Mucosa of rectum (tissue), 2 donors: ENCODE results near the gene CRYBG3.

Experiments
- H3K27ac ChIP-seq, 2 donors: one replicate each; pipeline ENCODE4 v1.7.0; 2013; ENCODE audit warnings: inconsistent platforms in 2 of 2, low read depth in 2 of 2, low read length in 2 of 2
- H3K27me3 ChIP-seq, 2 donors: one replicate each; pipeline ENCODE4 v1.7.0; 2013; ENCODE audit warnings: low read length in 2 of 2; ENCODE audit not compliant: control insufficient read depth in 2 of 2, insufficient read depth in 2 of 2
- H3K36me3 ChIP-seq, 2 donors: one replicate each; pipeline ENCODE4 v1.7.0; 2013; ENCODE audit warnings: low read length in 2 of 2; ENCODE audit not compliant: control insufficient read depth in 2 of 2, insufficient read depth in 2 of 2
- H3K4me1 ChIP-seq, 2 donors: one replicate each; pipeline ENCODE4 v1.7.0; 2013; ENCODE audit warnings: low read length in 2 of 2, mild to moderate bottlenecking in 1 of 2; ENCODE audit not compliant: control insufficient read depth in 2 of 2, insufficient read depth in 2 of 2
- H3K4me3 ChIP-seq, 2 donors: one replicate each; pipeline ENCODE4 v1.7.0; 2013; ENCODE audit warnings: low read length in 2 of 2
- H3K9ac ChIP-seq, 2 donors: one replicate each; pipeline ENCODE4 v1.7.0; 2013; ENCODE audit warnings: low read length in 2 of 2, low read depth in 1 of 2, mild to moderate bottlenecking in 1 of 2
- H3K9me3 ChIP-seq, 2 donors: one replicate each; pipeline ENCODE4 v1.7.0; 2013; ENCODE audit warnings: low read length in 2 of 2; ENCODE audit not compliant: control insufficient read depth in 2 of 2
- donor health status: healthy.
- donor health status: Normal muscosa, but diverticular disease.

CRYBG3 gene

DNA sequence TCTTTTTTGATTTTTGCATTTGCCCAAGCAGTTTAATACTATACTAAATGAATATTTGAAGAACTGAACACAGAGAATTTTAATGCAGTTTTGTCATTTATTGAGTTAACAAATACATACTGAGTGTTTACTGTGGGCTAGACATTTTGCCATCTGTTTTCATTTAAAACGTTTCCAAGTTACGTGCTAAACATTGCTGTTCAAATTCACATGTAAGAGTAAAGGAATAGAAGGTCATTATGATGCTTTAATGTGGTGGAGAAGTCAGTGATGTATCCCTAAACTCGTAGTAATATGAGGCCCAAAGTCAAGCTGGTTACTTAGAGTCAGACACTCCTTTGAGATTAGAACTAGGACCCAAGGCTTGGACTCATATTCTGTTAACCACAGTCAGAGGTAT, 49.4 kb downstream of the CRYBG3 start:
- no peak overlapping the region for H3K4me3 ChIP-seq
- peaks cover 0 to 7% of the 10 kb centered on the region in 2 donors for H3K36me3 ChIP-seq
- no peak overlapping the region for H3K9ac ChIP-seq
- H3K27me3 ChIP-seq: no peaks in the 10 kb centered on the region
- no peak overlapping the region for H3K27ac ChIP-seq
- H3K9me3 ChIP-seq: no peaks in the 10 kb centered on the region
- no peaks in the 10 kb centered on the region for H3K4me1 ChIP-seq

DNA sequence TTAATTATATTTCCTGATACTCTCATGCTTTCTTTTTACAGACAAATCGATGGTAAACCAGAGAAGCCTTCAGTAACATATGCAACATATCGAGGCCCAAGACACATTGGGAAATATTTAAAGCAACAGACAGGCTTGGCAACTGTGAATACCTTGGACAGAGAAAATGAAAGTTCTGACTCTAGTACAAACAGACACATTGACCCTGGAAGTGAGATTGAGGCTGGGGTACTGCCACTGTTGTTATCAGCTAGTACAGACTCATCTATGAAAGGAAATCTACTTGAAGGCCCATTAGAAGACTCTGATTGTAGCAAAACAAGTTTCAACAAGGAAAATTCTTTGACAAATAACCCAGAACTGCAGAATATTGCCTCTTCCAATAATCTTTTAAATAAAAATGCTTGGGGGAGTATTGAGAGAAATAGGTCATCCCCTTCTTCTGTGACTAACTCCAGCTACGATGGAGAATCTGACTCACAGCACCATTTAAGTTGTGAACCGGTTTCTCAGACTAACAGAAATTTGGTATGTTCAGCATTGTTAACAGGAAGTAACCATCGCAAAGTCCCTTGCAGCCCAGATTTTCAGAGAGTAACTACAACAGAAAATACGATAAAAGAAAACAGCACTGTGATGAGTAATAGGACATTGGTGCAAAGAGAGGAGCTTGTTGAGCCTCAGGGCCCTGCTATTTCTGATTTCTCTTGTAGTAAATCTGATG, 50.2 kb downstream of the CRYBG3 start:
- Histone ChIP-seq H3K4me3 (no peak overlapping the region), H3K4me1 (no peaks in the 10 kb centered on the region)

DNA sequence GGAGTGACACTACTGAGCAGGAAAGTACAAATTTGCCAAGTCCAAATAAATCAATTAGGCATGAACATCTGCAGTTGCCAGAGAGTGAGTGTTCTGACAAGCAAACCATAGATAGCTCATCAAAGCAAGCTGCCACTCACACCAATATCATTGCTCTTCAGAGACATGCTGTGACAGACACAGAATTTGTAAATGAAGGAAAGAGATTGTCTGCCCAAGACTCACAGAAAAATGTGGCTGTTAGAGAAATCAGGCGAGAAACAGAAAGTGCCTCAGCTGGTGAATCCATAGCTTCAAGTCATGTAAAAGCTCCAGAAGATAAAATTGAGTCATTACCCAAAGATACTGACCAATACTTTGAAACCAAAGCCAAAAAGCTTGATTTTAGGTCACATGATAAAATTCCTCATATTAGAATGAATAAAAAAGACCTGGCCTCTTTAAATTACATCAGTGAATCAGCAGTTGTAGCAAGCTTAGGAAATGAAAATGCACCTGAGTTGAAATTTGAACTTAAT, 50.8 kb downstream of the CRYBG3 start:
- Histone ChIP-seq H3K27ac (no peak overlapping the region), H3K9me3 (no peaks in the 10 kb centered on the region), H3K27me3 (no peaks in the 10 kb centered on the region), H3K4me3 (no peak overlapping the region), H3K9ac (no peak overlapping the region), H3K4me1 (no peaks in the 10 kb centered on the region), H3K36me3 (peaks cover 0 to 7% of the 10 kb centered on the region in 2 donors)

More for the DNA sequence above, 50.2 kb downstream of the CRYBG3 start:
- Histone ChIP-seq H3K36me3 (peaks cover 0 to 7% of the 10 kb centered on the region in 2 donors), H3K27me3 (no peaks in the 10 kb centered on the region), H3K27ac (no peak overlapping the region), H3K9ac (no peak overlapping the region), H3K9me3 (no peaks in the 10 kb centered on the region)

DNA sequence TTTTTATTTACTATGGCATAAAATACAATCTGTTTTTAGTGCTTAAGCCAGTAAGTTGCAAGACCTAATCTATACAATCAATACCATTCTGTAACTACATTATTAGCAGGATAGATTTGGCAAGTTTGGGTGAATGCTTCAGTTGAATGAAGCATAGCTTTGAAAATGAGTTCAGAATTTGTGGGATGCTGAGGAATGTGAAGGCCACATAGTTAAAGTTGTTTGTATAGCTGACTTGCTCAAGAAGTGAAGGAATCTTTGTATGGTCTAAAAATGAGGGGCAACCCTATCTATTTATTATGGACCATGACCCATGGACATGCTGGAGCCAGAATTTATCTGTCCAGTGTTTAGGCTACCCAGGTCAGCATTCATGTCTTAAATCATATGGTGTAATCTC, 58.5 kb downstream of the CRYBG3 start:
- Histone ChIP-seq H3K9me3 (no peaks in the 10 kb centered on the region), H3K36me3 (peaks cover 3 to 7% of the 10 kb centered on the region in 2 donors), H3K4me3 (no peak overlapping the region), H3K27ac (no peak overlapping the region), H3K4me1 (no peaks in the 10 kb centered on the region), H3K9ac (no peak overlapping the region), H3K27me3 (no peaks in the 10 kb centered on the region)

DNA sequence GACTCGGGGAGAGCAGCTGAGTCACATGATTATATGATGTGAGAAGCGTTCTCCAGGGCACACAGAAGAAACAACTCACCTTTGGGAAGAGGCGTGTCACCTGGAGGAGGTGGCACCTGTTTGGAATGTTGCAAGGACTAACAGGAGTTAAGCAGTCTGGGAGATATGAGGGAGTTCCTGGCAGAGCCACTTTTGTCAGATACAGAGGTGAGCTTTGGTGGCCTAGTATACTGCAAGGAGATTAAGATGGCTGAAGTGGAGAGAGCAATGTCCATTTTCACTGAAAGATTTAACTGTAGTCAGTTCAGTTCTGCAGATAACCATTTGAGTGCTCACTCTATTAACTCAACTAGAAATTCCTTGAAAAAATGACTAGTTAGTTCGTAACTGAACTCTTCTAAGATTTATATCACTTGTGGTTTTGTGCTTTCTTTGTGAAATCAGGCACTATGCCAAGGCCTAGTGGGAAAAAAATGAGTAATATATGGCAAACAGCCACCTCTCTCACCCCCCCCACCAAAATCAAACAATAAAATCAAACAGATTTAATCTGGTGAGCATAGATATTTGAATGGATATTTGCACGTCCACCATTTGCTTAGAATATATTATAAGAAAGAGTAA, 61.3 kb downstream of the CRYBG3 start:
- Histone ChIP-seq H3K9ac (no peak overlapping the region), H3K27ac (no peak overlapping the region), H3K36me3 (peaks cover 12 to 18% of the 10 kb centered on the region in 2 donors), H3K4me3 (no peak overlapping the region), H3K27me3 (no peaks in the 10 kb centered on the region), H3K4me1 (no peaks in the 10 kb centered on the region), H3K9me3 (no peaks in the 10 kb centered on the region)

DNA sequence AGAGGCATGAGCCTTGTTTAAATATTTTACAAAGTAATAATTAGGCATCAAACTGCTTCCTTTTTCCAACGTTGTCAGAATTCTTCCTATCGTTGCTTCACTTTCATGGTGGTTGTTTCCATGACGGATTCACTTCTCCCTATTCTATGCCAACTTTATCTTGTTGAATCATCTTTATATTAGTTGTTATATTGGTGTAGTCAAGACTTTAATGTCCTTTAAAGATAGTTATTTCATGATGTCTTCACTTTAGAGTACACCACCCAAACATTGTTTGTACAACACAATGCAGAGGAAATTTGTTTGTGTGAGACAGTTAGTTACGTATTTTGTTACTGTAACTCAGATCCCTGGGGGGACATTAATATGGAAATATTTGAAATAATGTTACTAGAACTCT, 61.9 kb downstream of the CRYBG3 start:
- H3K4me1 ChIP-seq: no peaks in the 10 kb centered on the region

DNA sequence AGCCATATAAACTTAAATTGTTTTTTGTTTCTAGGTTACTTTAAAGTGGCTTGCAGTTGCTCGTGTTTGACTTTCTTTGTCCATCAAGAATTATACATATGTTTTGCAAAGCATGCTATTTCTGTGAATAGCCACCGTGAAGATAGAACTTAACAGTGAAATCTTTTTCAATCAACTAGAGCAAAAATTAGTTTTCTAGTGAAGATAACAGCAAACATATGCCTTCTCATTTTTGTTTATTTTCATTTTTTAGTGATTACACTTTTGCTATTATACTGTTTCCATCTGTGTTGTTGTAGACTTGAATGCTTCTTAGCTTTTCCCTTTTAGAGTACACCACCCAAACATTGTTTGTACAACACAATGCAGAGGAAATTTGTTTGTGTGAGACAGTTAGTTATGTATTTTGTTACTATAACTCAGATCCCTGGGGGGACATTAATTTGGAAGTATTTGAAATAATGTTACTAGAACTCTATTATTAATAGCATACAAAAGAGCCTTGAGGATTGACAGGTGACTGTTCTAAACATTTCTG, 62.8 kb downstream of the CRYBG3 start:
- Histone ChIP-seq H3K9me3 (no peaks in the 10 kb centered on the region), H3K27ac (no peak overlapping the region), H3K4me3 (no peak overlapping the region), H3K27me3 (no peaks in the 10 kb centered on the region), H3K4me1 (no peaks in the 10 kb centered on the region), H3K9ac (no peak overlapping the region), H3K36me3 (peaks cover 20 to 29% of the 10 kb centered on the region in 2 donors)

More for the DNA sequence above, 61.9 kb downstream of the CRYBG3 start:
- no peaks in the 10 kb centered on the region for H3K27me3 ChIP-seq
- H3K36me3 ChIP-seq: peaks cover 19 to 25% of the 10 kb centered on the region in 2 donors
- no peaks in the 10 kb centered on the region for H3K9me3 ChIP-seq
- no peak overlapping the region for H3K9ac ChIP-seq
- no peak overlapping the region for H3K4me3 ChIP-seq
- no peak overlapping the region for H3K27ac ChIP-seq

DNA sequence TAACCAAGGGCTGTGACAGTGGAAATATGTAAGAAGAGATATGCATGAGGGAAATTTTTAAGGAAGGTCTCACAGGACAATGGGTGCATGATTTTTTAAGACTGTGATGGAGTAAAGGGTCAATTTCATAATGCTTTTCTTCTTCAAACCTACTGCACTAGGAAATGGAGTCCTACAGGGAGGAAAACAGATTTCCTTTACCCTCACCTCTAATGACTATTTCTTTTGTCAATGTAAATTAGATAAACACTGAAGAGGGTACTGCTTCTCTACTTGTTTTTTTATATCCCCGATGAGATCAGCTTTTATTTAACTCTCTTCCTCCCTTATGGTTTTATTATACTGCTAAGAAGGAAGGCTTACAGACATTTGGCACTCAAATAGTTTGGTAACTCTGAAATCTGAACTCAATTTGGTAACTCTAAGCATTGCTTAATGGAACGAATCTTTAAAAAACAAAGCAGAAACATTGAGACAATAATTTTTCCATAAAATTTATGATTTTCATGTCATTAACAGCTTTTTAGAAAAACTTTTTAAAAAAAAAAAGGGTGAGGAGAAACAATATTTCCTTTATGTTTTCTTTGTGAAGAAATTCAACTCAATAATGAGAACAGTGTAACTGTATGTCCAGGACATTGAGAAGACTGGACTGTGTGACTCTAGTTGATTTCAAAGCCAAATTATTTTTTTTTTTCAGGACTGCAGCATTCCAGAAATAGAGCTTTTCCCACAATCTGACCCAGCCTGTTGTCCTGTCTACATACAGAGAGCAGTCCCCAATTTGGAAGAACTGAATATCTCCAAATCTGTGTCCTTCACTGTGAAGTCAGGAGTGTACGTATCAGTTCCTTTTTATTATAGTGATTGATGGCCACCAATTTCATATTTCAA, 64.4 kb downstream of the CRYBG3 start:
- H3K4me1 ChIP-seq: no peaks in the 10 kb centered on the region
- H3K27me3 ChIP-seq: no peaks in the 10 kb centered on the region
- H3K36me3 ChIP-seq: peaks cover 20 to 36% of the 10 kb centered on the region in 2 donors
- no peak overlapping the region for H3K9ac ChIP-seq
- H3K4me3 ChIP-seq: no peak overlapping the region
- H3K9me3 ChIP-seq: no peaks in the 10 kb centered on the region
- no peak overlapping the region for H3K27ac ChIP-seq

DNA sequence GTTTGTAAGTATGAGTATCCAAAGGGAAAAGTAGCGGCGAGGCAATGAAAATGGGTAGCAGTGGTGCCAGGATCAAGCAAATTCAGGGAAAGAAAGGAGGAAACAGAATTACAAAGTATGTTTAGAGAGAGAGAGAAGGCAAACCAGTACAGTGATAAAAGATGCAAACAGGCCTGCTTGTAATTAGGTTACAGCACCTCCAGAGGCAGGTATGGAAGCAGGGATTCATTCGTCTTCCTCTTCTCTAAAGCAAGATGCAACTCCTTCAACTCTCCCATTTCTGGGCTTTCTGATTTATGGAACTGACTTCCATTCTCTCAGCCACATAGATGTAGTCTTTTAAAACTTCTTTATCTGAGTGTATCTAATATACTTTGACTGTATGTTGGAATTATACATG, 68.0 kb downstream of the CRYBG3 start:
- H3K9ac ChIP-seq: no peak overlapping the region
- H3K27ac ChIP-seq: no peak overlapping the region
- H3K4me1 ChIP-seq: no peaks in the 10 kb centered on the region
- H3K4me3 ChIP-seq: no peak overlapping the region
- no peaks in the 10 kb centered on the region for H3K27me3 ChIP-seq
- peaks cover 20 to 41% of the 10 kb centered on the region in 2 donors for H3K36me3 ChIP-seq
- H3K9me3 ChIP-seq: no peaks in the 10 kb centered on the region
